ENCODE measurements around the gene RCAN1.

DNA sequence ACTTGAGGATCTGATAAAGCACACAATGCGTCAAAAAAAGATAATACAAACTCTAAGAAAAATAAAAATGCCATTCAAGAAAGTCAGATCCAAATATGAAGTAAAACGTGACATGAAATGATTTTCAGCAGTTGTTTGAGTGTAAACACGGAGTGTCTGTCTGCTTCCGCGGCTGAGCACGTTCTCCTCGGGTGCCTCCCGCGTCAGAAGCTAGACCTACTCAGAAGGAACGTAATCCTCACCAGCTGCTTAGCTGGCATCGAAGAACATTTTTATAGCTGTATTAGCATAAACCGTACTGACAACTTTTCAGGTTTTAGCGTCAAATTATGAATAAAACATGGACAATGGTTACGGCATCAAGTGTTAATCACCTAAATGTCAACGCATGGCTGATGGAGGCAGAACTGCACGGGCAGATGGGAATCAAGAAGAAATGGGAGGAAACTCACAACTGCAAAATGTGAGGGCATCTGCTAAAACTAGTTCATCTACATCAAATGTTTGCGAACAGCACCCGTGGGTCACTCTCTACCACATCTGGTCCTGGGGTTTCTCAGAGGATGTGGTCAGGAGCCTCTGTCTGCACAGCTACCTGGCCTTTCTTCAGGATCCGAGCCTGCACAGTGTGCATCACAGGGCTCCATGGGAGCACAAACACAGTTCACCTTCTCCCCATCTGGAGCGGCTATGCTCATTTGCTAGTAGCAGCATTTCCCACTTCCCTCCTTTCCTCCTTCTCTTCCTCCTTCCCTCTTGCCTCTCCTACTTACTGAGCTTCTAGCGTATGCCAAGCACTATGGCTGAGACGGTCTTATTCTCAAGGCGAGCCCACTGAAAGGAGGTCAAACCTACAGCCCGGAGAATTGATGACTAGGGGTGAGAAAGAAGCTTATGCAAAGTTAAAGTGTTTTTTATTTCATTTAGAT is 40.0 kb downstream of the RCAN1 start:
- TF ChIP-seq, protein P1, sequence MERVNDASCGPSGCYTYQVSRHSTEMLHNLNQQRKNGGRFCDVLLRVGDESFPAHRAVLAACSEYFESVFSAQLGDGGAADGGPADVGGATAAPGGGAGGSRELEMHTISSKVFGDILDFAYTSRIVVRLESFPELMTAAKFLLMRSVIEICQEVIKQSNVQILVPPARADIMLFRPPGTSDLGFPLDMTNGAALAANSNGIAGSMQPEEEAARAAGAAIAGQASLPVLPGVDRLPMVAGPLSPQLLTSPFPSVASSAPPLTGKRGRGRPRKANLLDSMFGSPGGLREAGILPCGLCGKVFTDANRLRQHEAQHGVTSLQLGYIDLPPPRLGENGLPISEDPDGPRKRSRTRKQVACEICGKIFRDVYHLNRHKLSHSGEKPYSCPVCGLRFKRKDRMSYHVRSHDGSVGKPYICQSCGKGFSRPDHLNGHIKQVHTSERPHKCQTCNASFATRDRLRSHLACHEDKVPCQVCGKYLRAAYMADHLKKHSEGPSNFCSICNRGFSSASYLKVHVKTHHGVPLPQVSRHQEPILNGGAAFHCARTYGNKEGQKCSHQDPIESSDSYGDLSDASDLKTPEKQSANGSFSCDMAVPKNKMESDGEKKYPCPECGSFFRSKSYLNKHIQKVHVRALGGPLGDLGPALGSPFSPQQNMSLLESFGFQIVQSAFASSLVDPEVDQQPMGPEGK (tag by site-specific recombination; IDR thresholded peaks at IDR 0.05), result no peak
- TF ChIP-seq ZNF660 (tag by site-specific recombination; IDR thresholded peaks at IDR 0.05) (no peak), ZNF292 (tag by site-specific recombination; IDR thresholded peaks at IDR 0.05; ENCODE audit: borderline replicate concordance, low read depth) (no peak), GLIS2 (tag by site-specific recombination; IDR thresholded peaks at IDR 0.05) (no peak), ZNF138 (tag by site-specific recombination; IDR thresholded peaks at IDR 0.05; ENCODE audit: borderline replicate concordance) (no peak), BCL11B (tag by site-specific recombination; IDR thresholded peaks at IDR 0.05; ENCODE audit: low read depth) (no peak)
- TF ChIP-seq, protein P2, sequence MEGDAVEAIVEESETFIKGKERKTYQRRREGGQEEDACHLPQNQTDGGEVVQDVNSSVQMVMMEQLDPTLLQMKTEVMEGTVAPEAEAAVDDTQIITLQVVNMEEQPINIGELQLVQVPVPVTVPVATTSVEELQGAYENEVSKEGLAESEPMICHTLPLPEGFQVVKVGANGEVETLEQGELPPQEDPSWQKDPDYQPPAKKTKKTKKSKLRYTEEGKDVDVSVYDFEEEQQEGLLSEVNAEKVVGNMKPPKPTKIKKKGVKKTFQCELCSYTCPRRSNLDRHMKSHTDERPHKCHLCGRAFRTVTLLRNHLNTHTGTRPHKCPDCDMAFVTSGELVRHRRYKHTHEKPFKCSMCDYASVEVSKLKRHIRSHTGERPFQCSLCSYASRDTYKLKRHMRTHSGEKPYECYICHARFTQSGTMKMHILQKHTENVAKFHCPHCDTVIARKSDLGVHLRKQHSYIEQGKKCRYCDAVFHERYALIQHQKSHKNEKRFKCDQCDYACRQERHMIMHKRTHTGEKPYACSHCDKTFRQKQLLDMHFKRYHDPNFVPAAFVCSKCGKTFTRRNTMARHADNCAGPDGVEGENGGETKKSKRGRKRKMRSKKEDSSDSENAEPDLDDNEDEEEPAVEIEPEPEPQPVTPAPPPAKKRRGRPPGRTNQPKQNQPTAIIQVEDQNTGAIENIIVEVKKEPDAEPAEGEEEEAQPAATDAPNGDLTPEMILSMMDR (tag by site-specific recombination; IDR thresholded peaks at IDR 0.05), result no peak
- TF ChIP-seq, protein P3, sequence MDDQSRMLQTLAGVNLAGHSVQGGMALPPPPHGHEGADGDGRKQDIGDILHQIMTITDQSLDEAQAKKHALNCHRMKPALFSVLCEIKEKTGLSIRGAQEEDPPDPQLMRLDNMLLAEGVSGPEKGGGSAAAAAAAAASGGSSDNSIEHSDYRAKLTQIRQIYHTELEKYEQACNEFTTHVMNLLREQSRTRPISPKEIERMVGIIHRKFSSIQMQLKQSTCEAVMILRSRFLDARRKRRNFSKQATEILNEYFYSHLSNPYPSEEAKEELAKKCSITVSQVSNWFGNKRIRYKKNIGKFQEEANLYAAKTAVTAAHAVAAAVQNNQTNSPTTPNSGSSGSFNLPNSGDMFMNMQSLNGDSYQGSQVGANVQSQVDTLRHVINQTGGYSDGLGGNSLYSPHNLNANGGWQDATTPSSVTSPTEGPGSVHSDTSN (CRISPR knock-in tag; IDR thresholded peaks at IDR 0.05), result no peak
- TF ChIP-seq, protein P4, sequence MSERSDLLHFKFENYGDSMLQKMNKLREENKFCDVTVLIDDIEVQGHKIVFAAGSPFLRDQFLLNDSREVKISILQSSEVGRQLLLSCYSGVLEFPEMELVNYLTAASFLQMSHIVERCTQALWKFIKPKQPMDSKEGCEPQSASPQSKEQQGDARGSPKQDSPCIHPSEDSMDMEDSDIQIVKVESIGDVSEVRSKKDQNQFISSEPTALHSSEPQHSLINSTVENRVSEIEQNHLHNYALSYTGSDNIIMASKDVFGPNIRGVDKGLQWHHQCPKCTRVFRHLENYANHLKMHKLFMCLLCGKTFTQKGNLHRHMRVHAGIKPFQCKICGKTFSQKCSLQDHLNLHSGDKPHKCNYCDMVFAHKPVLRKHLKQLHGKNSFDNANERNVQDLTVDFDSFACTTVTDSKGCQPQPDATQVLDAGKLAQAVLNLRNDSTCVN (tag by site-specific recombination; optimal IDR thresholded peaks at IDR 0.05), result no peak
- TF ChIP-seq, protein P5, sequence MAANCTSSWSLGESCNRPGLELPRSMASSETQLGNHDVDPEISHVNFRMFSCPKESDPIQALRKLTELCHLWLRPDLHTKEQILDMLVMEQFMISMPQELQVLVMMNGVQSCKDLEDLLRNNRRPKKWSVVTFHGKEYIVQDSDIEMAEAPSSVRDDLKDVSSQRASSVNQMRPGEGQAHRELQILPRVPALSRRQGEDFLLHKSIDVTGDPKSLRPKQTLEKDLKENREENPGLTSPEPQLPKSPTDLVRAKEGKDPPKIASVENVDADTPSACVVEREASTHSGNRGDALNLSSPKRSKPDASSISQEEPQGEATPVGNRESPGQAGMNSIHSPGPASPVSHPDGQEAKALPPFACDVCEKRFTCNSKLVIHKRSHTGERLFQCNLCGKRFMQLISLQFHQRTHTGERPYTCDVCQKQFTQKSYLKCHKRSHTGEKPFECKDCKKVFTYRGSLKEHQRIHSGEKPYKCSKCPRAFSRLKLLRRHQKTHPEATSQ (tag by site-specific recombination; IDR thresholded peaks at IDR 0.05), result no peak
